GM12872 (cell line): ENCODE data around the gene CA12.

Experiments
- CTCF ChIP-seq: IDR thresholded peaks from 3 replicates; pipeline ENCODE4 v1.5.1; 2011; ENCODE audit warnings: low read depth, mild to moderate bottlenecking, low read length, moderate library complexity; ENCODE audit not compliant: insufficient read depth

Gene CA12

GRCh38 chr15:63380151-63380807, 1.4 kb downstream of the CA12 start:
- no peak for TF ChIP-seq CTCF

- no peak for TF ChIP-seq CTCF
Measured at GRCh38 chr15:63379492-63380150, 2.0 kb downstream of the CA12 start.

GRCh38 chr15:63378946-63379345, 2.7 kb downstream of the CA12 start:
- TF ChIP-seq CTCF, result no peak

GRCh38 chr15:63374686-63375520, 6.7 kb downstream of the CA12 start:
- TF ChIP-seq CTCF, result no peak

GRCh38 chr15:63373866-63374548, 7.6 kb downstream of the CA12 start:
- TF ChIP-seq CTCF, result no peak

- TF ChIP-seq CTCF, result no peak
Measured at GRCh38 chr15:63373330-63373729, 8.3 kb downstream of the CA12 start.

GRCh38 chr15:63372753-63373152, 8.9 kb downstream of the CA12 start:
- no peak for TF ChIP-seq CTCF
